GM12801 (cell line): ENCODE data around the gene NPBWR2.

Source experiments
- CTCF ChIP-seq: IDR thresholded peaks from one replicate; pipeline ENCODE4 v1.5.1; 2011; ENCODE audit warnings: control low read depth; ENCODE audit not compliant: insufficient read length; ENCODE audit errors: extremely low read depth

The NPBWR2 gene

DNA sequence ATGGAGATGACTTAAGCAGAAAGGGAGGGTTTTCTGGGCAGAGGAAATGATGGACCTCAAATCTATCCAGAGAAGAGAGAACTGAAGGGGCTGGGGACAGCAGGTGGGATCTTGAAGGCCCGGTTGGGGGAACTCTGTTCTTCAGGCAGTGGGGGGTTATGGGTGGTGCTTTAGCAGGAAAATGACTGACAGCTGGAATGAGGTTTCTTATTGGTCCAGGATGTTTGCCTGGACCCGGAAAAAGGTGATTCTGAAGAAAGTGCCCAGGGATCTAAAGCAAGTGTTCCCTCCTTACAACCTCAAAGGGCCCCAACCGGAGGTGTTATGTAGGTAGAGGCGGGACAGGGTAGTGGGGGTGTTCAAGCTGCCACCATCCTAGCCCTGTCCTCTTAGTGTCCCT is 11.9 kb downstream of the NPBWR2 start:
- no peak for TF ChIP-seq CTCF

GRCh38 chr20:64093013-64093503 is 14.3 kb downstream of the NPBWR2 start:
- TF ChIP-seq CTCF, result no peak

GRCh38 chr20:64092258-64093012 is 14.9 kb downstream of the NPBWR2 start:
- TF ChIP-seq CTCF, result no peak

GRCh38 chr20:64091770-64092169 is 15.6 kb downstream of the NPBWR2 start:
- TF ChIP-seq CTCF, result no peak

DNA sequence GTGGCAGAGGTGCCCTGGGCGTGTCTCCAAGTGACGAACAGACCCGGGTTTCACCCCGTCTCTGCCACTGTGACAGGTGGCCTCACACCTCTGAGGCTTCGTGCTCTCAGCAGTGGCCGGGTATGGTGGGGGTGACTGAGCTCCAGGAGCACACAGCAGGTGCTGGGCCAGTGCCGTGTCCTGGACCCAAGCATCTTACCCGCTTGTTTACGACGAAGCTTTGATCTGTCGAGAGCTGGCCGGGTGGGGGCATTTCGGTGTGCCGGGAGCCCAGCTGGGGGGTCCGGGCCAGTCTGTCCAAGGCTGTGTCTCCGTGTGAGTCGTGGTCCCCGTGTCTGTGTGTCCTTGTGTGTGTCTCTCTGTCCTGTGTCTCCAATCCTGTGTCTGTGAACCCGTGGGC is 16.0 kb downstream of the NPBWR2 start:
- no peak for TF ChIP-seq CTCF

- no peak for TF ChIP-seq CTCF
Observed at GRCh38 chr20:64090165-64090564, 17.2 kb downstream of the NPBWR2 start.

- TF ChIP-seq CTCF, result no peak
Observed at GRCh38 chr20:64086801-64087200, 20.6 kb downstream of the NPBWR2 start.
